Astrocyte of the cerebellum (primary cell): ENCODE results near the gene RAB3D.

Experiments
- DNase-seq: peaks from one replicate; pipeline ENCODE4 v3.0.0-alpha.2; 2011; ENCODE audit warnings: low read depth
- H3K4me3 ChIP-seq: 2 replicates; pipeline ENCODE4 v1.5.1; 2011; ENCODE audit warnings: mild to moderate bottlenecking, low read depth, low read length, moderate library complexity
- CTCF ChIP-seq: IDR thresholded peaks from 2 replicates; pipeline ENCODE4 v1.5.1; 2012; ENCODE audit warnings: low read length, low read depth, moderate library complexity, mild to moderate bottlenecking; ENCODE audit errors: missing control alignments
- in situ Hi-C: cut with HindIII; loops from 2 replicates; pipeline ENCODE4 v1.10.0; 2017; ENCODE audit warnings: low sequenced_read_pairs

The RAB3D gene

GRCh38 chr19:11365557-11366117 lies 26.2 kb upstream of the RAB3D start:
- no peak for DNase-seq
- no peak overlapping the region for H3K4me3 ChIP-seq
- in situ Hi-C loops, result no loop called here
- no peak for TF ChIP-seq CTCF

- TF ChIP-seq CTCF, result no peak
- H3K4me3 ChIP-seq, result no peak overlapping the region
- DNase-seq, result no peak
- in situ Hi-C loops, result no loop called here
Measured at GRCh38 chr19:11364935-11365334, 25.5 kb upstream of the RAB3D start.

- in situ Hi-C loops, result no loop called here
- H3K4me3 ChIP-seq, result no peak overlapping the region
- no peak for TF ChIP-seq CTCF
- no peak for DNase-seq
Measured at GRCh38 chr19:11364296-11364904, 24.9 kb upstream of the RAB3D start.

GRCh38 chr19:11363881-11364280 lies 24.4 kb upstream of the RAB3D start:
- in situ Hi-C loops, result no loop called here
- no peak for DNase-seq
- no peak for TF ChIP-seq CTCF
- no peak overlapping the region for H3K4me3 ChIP-seq

GRCh38 chr19:11361771-11362731 lies 22.6 kb upstream of the RAB3D start:
- in situ Hi-C loops, result no loop called here
- no peak for TF ChIP-seq CTCF
- no peak for DNase-seq
- no peak overlapping the region for H3K4me3 ChIP-seq

GRCh38 chr19:11361037-11361770 lies 21.7 kb upstream of the RAB3D start:
- in situ Hi-C loops, result no loop called here
- H3K4me3 ChIP-seq, result no peak overlapping the region
- no peak for DNase-seq
- no peak for TF ChIP-seq CTCF
